Nephron progenitor cell (in vitro differentiated cells): ENCODE data around the gene CPT2.

Source experiments
- DNase-seq: peaks from one replicate; pipeline ENCODE4 v3.0.0; 2021
- H3K27ac Mint-ChIP-seq: 2 replicates; pipeline ENCODE4 v1.8.0; 2021; ENCODE audit warnings: mild to moderate bottlenecking, moderate library complexity, mixed read lengths
- H3K27me3 Mint-ChIP-seq: 2 replicates; pipeline ENCODE4 v1.8.0; 2021; ENCODE audit warnings: mild to moderate bottlenecking, low read depth, mixed read lengths; ENCODE audit not compliant: poor library complexity
- H3K36me3 Mint-ChIP-seq: 2 replicates; pipeline ENCODE4 v1.8.0; 2021; ENCODE audit warnings: low read depth, mixed read lengths
- H3K4me1 Mint-ChIP-seq: 2 replicates; pipeline ENCODE4 v1.8.0; 2021; ENCODE audit warnings: mixed read lengths
- H3K4me3 Mint-ChIP-seq: 2 replicates; pipeline ENCODE4 v1.8.0; 2021; ENCODE audit warnings: mild to moderate bottlenecking, moderate library complexity, mixed read lengths
- H3K9me3 Mint-ChIP-seq: 2 replicates; pipeline ENCODE4 v1.8.0; 2021; ENCODE audit warnings: mild to moderate bottlenecking, moderate library complexity, mixed read lengths
- CTCF ChIP-seq: fragments of 200-600 bp; sonication (generic); IDR thresholded peaks from 2 replicates; pipeline ENCODE4 v1.5.0; 2021; ENCODE audit warnings: antibody characterized with exemption

The CPT2 gene

GRCh38 chr1:53256511-53257453 is 60.2 kb downstream of the CPT2 start:
- Mint-ChIP-seq H3K4me3 (no peak overlapping the region), H3K27me3 (no peaks in the 10 kb centered on the region), H3K36me3 (peaks cover 32% of the 10 kb centered on the region), H3K4me1 (peaks cover 16% of the 10 kb centered on the region), H3K27ac (no peak overlapping the region), H3K9me3 (no peaks in the 10 kb centered on the region)
- no peak for DNase-seq
- TF ChIP-seq CTCF = no peak

- Mint-ChIP-seq H3K36me3 (peaks cover 28% of the 10 kb centered on the region), H3K9me3 (no peaks in the 10 kb centered on the region), H3K27me3 (no peaks in the 10 kb centered on the region), H3K27ac (no peak overlapping the region), H3K4me3 (no peak overlapping the region), H3K4me1 (peaks cover 16% of the 10 kb centered on the region)
- no peak for TF ChIP-seq CTCF
- DNase-seq = no peak
Measured at GRCh38 chr1:53257454-53258081, 60.9 kb downstream of the CPT2 start.

DNA sequence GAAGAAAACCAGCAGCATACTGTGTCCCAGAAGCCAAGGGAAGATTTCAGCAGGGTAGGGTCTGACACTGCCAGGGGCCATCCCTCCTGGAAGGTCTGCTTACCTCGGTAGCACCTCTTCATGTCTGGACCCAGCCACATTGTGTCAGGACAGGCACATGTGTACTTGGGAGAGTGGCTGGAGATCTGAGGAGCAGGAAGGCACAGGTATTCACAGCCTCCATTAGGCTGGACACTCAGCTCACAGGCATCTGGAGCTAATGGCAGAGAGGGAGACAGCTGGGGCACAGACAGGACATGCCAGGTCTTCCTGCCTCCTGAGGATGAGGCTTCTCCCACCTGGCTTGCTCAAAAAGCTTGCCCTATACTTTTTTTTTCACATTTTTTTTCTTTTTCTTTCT is 61.6 kb downstream of the CPT2 start:
- H3K36me3 Mint-ChIP-seq = peaks cover 24% of the 10 kb centered on the region
- no peak for TF ChIP-seq CTCF
- peaks cover 16% of the 10 kb centered on the region for H3K4me1 Mint-ChIP-seq
- H3K27ac Mint-ChIP-seq = no peak overlapping the region
- H3K27me3 Mint-ChIP-seq = peaks cover under 1% of the 10 kb centered on the region
- DNase-seq = no peak
- H3K4me3 Mint-ChIP-seq = no peak overlapping the region
- H3K9me3 Mint-ChIP-seq = no peaks in the 10 kb centered on the region

DNA sequence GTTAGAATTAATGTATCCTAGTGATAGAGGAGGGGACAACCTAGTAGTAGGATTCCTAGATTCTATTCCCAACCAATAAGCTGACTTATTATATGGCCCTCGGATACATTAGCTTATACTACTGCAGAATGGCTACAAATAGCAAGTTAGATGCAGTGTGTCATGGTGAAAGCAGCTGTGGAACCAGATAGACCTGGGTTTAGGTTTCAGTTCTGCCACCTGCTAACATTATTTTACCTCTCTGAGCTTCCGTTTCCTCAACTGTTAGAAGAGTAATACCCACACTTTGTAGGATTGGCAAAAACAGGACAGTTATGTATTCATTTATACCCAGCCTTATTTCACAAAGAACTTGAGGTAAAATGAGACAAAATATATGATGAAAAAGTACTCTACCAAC is 63.3 kb downstream of the CPT2 start:
- no peak for DNase-seq
- Mint-ChIP-seq H3K4me1 (peaks cover under 1% of the 10 kb centered on the region), H3K27ac (no peak overlapping the region), H3K27me3 (peaks cover 3% of the 10 kb centered on the region), H3K4me3 (no peak overlapping the region), H3K36me3 (peaks cover 25% of the 10 kb centered on the region), H3K9me3 (no peaks in the 10 kb centered on the region)
- TF ChIP-seq CTCF = no peak

DNA sequence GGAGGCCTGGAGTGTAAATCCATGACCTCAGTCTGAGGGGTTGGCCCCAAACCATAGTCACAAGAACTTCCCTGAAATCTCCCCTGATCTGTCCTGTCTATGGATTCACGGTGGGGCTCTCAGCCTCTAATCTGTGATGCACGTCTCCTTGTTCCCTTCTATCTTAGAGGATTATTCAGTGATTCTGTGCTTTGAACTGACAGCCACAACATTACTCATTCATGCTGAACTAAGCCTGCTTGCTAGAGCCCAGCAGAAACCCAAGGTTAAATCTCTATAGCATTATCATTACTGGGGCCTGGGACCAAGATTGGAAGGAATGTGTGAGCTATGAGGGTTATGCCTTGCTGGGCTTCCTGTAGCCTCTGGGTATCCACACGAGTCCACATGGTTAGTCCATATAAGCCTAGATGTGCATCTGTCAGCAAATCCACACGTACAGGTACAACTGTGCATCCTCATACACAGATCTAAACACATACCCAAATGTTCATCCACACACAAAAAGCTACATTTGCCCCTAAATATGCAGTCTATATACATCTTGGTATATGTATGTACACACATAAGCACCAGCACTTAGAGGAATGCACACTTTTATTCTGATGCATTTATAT is 64.1 kb downstream of the CPT2 start:
- TF ChIP-seq CTCF = no peak
- no peaks in the 10 kb centered on the region for H3K4me1 Mint-ChIP-seq
- H3K36me3 Mint-ChIP-seq = peaks cover 29% of the 10 kb centered on the region
- no peak overlapping the region for H3K4me3 Mint-ChIP-seq
- H3K27me3 Mint-ChIP-seq = peaks cover 3% of the 10 kb centered on the region
- no peaks in the 10 kb centered on the region for H3K9me3 Mint-ChIP-seq
- H3K27ac Mint-ChIP-seq = no peak overlapping the region
- DNase-seq = no peak
